WTC11 (cell line): ENCODE results near the gene STAM2.

Experiments
- CTCF ChIP-seq: fragments of 200-600 bp; IDR thresholded peaks from 2 replicates; pipeline ENCODE4 v1.8.0; 2022; ENCODE audit warnings: antibody characterized with exemption
- TP53 ChIP-seq: sonication (generic); formaldehyde crosslinking; IDR thresholded peaks from 2 replicates; pipeline ENCODE4 v1.8.1; 2023; ENCODE audit warnings: mild to moderate bottlenecking, missing genetic modification reagents
- TF ChIP-seq, protein P1 (sequence below): fragments of 250-450 bp; sonication (Bioruptor Pico); conservative IDR thresholded peaks from 2 replicates; pipeline ENCODE4 v1.9.0; 2021; ENCODE audit warnings: mild to moderate bottlenecking
- TF ChIP-seq, protein P2 (sequence below): sonication (generic); formaldehyde crosslinking; IDR thresholded peaks from 2 replicates; pipeline ENCODE4 v1.8.1; 2022; ENCODE audit warnings: mild to moderate bottlenecking, missing genetic modification reagents, moderate library complexity, borderline replicate concordance
- TF ChIP-seq, protein P3 (sequence below): sonication (generic); formaldehyde crosslinking; conservative IDR thresholded peaks from 2 replicates; pipeline ENCODE4 v1.8.1; 2023; ENCODE audit warnings: mild to moderate bottlenecking, low read depth, missing genetic modification reagents, moderate library complexity

- TF ChIP-seq, protein P1, sequence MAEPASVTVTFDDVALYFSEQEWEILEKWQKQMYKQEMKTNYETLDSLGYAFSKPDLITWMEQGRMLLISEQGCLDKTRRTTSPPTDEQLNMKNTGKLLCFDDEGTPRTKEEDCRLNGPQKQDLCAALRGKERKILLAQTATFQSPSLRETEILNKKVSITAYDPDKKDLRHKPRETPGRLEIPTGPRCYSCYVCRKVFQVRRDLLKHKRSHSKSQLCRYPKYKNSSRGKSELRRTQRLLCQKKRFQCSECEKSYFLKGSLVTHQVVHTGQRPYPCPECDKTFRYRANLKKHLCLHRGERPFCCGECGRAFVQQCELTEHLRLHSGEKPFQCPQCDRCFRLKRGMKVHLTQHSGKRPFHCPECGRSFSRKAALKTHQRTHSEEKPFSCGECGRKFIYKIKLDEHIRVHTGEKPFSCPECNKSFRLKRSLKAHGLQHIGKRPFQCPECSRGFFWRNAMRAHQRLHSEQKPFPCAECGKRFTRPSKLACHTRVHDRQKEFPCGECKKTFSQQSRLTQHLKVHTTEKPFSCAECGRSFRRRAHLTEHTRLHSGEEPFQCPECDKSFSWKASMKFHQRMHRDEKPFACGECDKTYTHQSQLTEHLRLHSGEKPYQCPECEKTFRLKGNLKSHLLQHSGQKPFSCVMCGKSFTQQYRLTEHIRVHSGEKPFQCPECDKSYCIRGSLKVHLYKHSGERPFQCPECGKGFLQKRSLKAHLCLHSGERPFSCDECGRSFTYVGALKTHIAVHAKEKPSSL (CRISPR knock-in tag), result no peak
- TF ChIP-seq, protein P2, sequence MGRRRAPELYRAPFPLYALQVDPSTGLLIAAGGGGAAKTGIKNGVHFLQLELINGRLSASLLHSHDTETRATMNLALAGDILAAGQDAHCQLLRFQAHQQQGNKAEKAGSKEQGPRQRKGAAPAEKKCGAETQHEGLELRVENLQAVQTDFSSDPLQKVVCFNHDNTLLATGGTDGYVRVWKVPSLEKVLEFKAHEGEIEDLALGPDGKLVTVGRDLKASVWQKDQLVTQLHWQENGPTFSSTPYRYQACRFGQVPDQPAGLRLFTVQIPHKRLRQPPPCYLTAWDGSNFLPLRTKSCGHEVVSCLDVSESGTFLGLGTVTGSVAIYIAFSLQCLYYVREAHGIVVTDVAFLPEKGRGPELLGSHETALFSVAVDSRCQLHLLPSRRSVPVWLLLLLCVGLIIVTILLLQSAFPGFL (CRISPR knock-in tag), result no peak
- TF ChIP-seq CTCF, result no peak
- TF ChIP-seq TP53 (CRISPR knock-in tag), result no peak
- TF ChIP-seq, protein P3, sequence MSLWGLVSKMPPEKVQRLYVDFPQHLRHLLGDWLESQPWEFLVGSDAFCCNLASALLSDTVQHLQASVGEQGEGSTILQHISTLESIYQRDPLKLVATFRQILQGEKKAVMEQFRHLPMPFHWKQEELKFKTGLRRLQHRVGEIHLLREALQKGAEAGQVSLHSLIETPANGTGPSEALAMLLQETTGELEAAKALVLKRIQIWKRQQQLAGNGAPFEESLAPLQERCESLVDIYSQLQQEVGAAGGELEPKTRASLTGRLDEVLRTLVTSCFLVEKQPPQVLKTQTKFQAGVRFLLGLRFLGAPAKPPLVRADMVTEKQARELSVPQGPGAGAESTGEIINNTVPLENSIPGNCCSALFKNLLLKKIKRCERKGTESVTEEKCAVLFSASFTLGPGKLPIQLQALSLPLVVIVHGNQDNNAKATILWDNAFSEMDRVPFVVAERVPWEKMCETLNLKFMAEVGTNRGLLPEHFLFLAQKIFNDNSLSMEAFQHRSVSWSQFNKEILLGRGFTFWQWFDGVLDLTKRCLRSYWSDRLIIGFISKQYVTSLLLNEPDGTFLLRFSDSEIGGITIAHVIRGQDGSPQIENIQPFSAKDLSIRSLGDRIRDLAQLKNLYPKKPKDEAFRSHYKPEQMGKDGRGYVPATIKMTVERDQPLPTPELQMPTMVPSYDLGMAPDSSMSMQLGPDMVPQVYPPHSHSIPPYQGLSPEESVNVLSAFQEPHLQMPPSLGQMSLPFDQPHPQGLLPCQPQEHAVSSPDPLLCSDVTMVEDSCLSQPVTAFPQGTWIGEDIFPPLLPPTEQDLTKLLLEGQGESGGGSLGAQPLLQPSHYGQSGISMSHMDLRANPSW (CRISPR knock-in tag), result no peak
These were observed 100.0 kb downstream of the STAM2 start for GRCh38 chr2:152075461-152076050.
